Tibial nerve (tissue), 3 donors: ENCODE results near the gene ZNF514.

Source experiments
- POLR2A ChIP-seq, 2 donors: fragments of 450-650 bp; IDR thresholded peaks; one replicate each; pipeline ENCODE4 v1.6.1; 2017; ENCODE audit warnings: antibody characterized with exemption in 2 of 2, mild to moderate bottlenecking in 2 of 2, moderate library complexity in 2 of 2
- TF ChIP-seq, protein P1 (sequence below), 5 experiments: fragments of 200-600 bp in 3 of 5; fragments of 450-650 bp in 2 of 5; sonication (generic) in 3 of 5; IDR thresholded peaks; one replicate each; pipeline ENCODE4 v1.5.1; 2016 to 2019; ENCODE audit warnings: antibody characterized with exemption in 5 of 5, mild to moderate bottlenecking in 3 of 5, moderate library complexity in 2 of 5

- TF ChIP-seq, protein P1, sequence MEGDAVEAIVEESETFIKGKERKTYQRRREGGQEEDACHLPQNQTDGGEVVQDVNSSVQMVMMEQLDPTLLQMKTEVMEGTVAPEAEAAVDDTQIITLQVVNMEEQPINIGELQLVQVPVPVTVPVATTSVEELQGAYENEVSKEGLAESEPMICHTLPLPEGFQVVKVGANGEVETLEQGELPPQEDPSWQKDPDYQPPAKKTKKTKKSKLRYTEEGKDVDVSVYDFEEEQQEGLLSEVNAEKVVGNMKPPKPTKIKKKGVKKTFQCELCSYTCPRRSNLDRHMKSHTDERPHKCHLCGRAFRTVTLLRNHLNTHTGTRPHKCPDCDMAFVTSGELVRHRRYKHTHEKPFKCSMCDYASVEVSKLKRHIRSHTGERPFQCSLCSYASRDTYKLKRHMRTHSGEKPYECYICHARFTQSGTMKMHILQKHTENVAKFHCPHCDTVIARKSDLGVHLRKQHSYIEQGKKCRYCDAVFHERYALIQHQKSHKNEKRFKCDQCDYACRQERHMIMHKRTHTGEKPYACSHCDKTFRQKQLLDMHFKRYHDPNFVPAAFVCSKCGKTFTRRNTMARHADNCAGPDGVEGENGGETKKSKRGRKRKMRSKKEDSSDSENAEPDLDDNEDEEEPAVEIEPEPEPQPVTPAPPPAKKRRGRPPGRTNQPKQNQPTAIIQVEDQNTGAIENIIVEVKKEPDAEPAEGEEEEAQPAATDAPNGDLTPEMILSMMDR (IDR thresholded peaks at IDR 0.05) = no peak
- no peak for TF ChIP-seq POLR2A (IDR thresholded peaks at IDR 0.05)
Measured at GRCh38 chr2:95149397-95149984, 10.2 kb downstream of the ZNF514 start.
